Keratinocyte (primary cell): ENCODE data around the gene GM2A. TPM values are rescaled to one million over a fixed set of nuclear protein-coding genes. Genes with fewer than 3 reads are reported as not detected.

Experiments
- DNase-seq: peaks from one replicate; pipeline ENCODE4 v3.0.0-alpha.2; 2011; ENCODE audit warnings: low read depth, missing footprints, low spot score
- FAIRE-seq: peaks from 2 replicates; lab custom pipeline; 2011; peaks lifted over from hg19 to GRCh38; lab: Jason Lieb, UNC
- H2AFZ ChIP-seq: 2 replicates; pipeline ENCODE4 v1.6.0; 2012; ENCODE audit warnings: low read length, control low read depth, inconsistent platforms; ENCODE audit not compliant: control insufficient read depth
- H3K27ac ChIP-seq: 2 replicates; pipeline ENCODE4 v1.5.1; 2011; ENCODE audit warnings: low read length; ENCODE audit not compliant: control insufficient read depth, insufficient read depth
- H3K27me3 ChIP-seq: 3 replicates; pipeline ENCODE4 v1.6.0; 2011; ENCODE audit warnings: low read length; ENCODE audit not compliant: control insufficient read depth, insufficient read depth; ENCODE audit errors: extremely low read depth
- H3K36me3 ChIP-seq, 2 experiments: 2 replicates in 1 of 2; 3 replicates in 1 of 2; pipeline ENCODE4 v1.5.1; 2011; ENCODE audit warnings: low read length in 2 of 2, mild to moderate bottlenecking in 1 of 2; ENCODE audit not compliant: control insufficient read depth in 2 of 2, insufficient read depth in 2 of 2; ENCODE audit errors: extremely low read depth in 1 of 2
- H3K4me1 ChIP-seq: 3 replicates; pipeline ENCODE4 v1.5.1; 2011; ENCODE audit warnings: low read length; ENCODE audit not compliant: control insufficient read depth, insufficient read depth; ENCODE audit errors: extremely low read depth
- H3K4me2 ChIP-seq: 3 replicates; pipeline ENCODE4 v1.6.0; 2011; ENCODE audit warnings: low read depth, low read length; ENCODE audit not compliant: control insufficient read depth, insufficient read depth; ENCODE audit errors: extremely low read depth
- H3K4me3 ChIP-seq, 3 experiments: fragments of 200-600 bp in 1 of 3; sonication (generic) in 1 of 3; 2 replicates in 2 of 3; 3 replicates in 1 of 3; pipeline ENCODE4 v1.5.1; 2011 to 2016; ENCODE audit warnings: low read length in 3 of 3, mild to moderate bottlenecking in 3 of 3, control low read depth in 2 of 3, inconsistent platforms in 1 of 3, low read depth in 1 of 3, mixed read lengths in 1 of 3, mixed run types in 1 of 3, moderate library complexity in 1 of 3; ENCODE audit not compliant: control insufficient read depth in 2 of 3, insufficient read depth in 2 of 3; ENCODE audit errors: extremely low read depth in 1 of 3
- H3K79me2 ChIP-seq: 2 replicates; pipeline ENCODE4 v1.6.0; 2012; ENCODE audit warnings: low read length; ENCODE audit not compliant: control insufficient read depth, insufficient read depth
- H3K9ac ChIP-seq: 3 replicates; pipeline ENCODE4 v1.6.0; 2011; ENCODE audit warnings: low read length; ENCODE audit not compliant: control insufficient read depth, insufficient read depth; ENCODE audit errors: extremely low read depth
- H3K9me1 ChIP-seq: 3 replicates; pipeline ENCODE4 v1.6.0; 2011; ENCODE audit warnings: low read length; ENCODE audit not compliant: control insufficient read depth, insufficient read depth; ENCODE audit errors: extremely low read depth
- H3K9me3 ChIP-seq: 2 replicates; pipeline ENCODE4 v1.5.1; 2012; ENCODE audit warnings: low read depth, low read length; ENCODE audit not compliant: control insufficient read depth
- H4K20me1 ChIP-seq: 3 replicates; pipeline ENCODE4 v1.6.0; 2011; ENCODE audit warnings: low read length; ENCODE audit not compliant: control insufficient read depth, insufficient read depth; ENCODE audit errors: extremely low read depth
- CTCF ChIP-seq, 3 experiments: IDR thresholded peaks in 1 of 3; conservative IDR thresholded peaks in 1 of 3; optimal IDR thresholded peaks in 1 of 3; 2 replicates in 2 of 3; 3 replicates in 1 of 3; pipeline versions ENCODE3 to v1.5.1; 2011; ENCODE audit warnings: low read length in 3 of 3, mild to moderate bottlenecking in 3 of 3, moderate library complexity in 2 of 3, control low read depth in 1 of 3, inconsistent platforms in 1 of 3; ENCODE audit not compliant: insufficient read depth in 2 of 3; ENCODE audit errors: extremely low read depth in 1 of 3
- EZH2 ChIP-seq: IDR thresholded peaks from one replicate; pipeline ENCODE4 v1.6.1; 2012; ENCODE audit warnings: inconsistent platforms, mild to moderate bottlenecking, low read length, moderate library complexity
- dilution Hi-C: fragments of 300-500 bp; cut with MboI; formaldehyde crosslinking; loops from one replicate; pipeline ENCODE4 v1.7.0; 2020; ENCODE audit warnings: low sequenced_read_pairs; ENCODE audit not compliant: extremely low pct_ligation_motif_present
- polyA plus RNA-seq, 5 experiments: library from polyadenylated mRNA; depleted of rRNA in 3 of 5; stranded (reverse) in 3 of 5; stranded (forward) in 1 of 5; unstranded in 1 of 5; fragments of >200 nt; gene quantifications; 1 replicate in 1 of 5; 2 replicates in 3 of 5; 3 replicates in 1 of 5; pipeline versions ENCODE4 v1.2.1 to v1.2.3, GENCODE V29; 2011 to 2012; ENCODE audit warnings: missing spikeins in 2 of 5, low read depth in 1 of 5, low replicate concordance in 1 of 5

Gene GM2A
- polyA plus RNA-seq, 1 donor (not counting 4 experiments of a cell fraction or from before 2014, with no cell fraction given), result 117 TPM

- no peak for FAIRE-seq
- Histone ChIP-seq H3K36me3 (no peaks in the 10 kb centered on the region), H3K4me1 (no peaks in the 10 kb centered on the region), H3K9ac (no peak overlapping the region), H3K9me1 (no peaks in the 10 kb centered on the region), H3K4me2 (no peak overlapping the region), H2AFZ (no peak overlapping the region), H3K4me3 (no peak overlapping the region), H3K27ac (no peak overlapping the region), H4K20me1 (no peaks in the 10 kb centered on the region), H3K9me3 (no peaks in the 10 kb centered on the region), H3K27me3 (no peaks in the 10 kb centered on the region), H3K79me2 (no peaks in the 10 kb centered on the region)
- dilution Hi-C loops, result no loop called here
- no peak for DNase-seq
- no peak for TF ChIP-seq EZH2
- no peak for TF ChIP-seq CTCF (optimal IDR thresholded peaks at IDR 0.05 in 1 of 3, IDR thresholded peaks at IDR 0.05 in 1 of 3, conservative IDR thresholded peaks at IDR 0.05 in 1 of 3; ENCODE audit: extremely low read depth in 1 of 3, insufficient read depth in 2 of 3, low read length in 3 of 3)
Measured at GRCh38 chr5:151231359-151231758, 21.6 kb upstream of the GM2A start.

- dilution Hi-C loops, result no loop called here
- Histone ChIP-seq H3K9me1 (no peaks in the 10 kb centered on the region), H3K4me3 (no peak overlapping the region), H3K27ac (no peak overlapping the region), H3K9me3 (no peaks in the 10 kb centered on the region), H3K27me3 (peaks cover 9% of the 10 kb centered on the region), H3K4me2 (no peak overlapping the region), H3K36me3 (no peaks in the 10 kb centered on the region), H4K20me1 (no peaks in the 10 kb centered on the region), H3K79me2 (no peaks in the 10 kb centered on the region), H2AFZ (no peak overlapping the region), H3K4me1 (no peaks in the 10 kb centered on the region), H3K9ac (no peak overlapping the region)
- TF ChIP-seq EZH2, result no peak
- TF ChIP-seq CTCF (optimal IDR thresholded peaks at IDR 0.05 in 1 of 3, IDR thresholded peaks at IDR 0.05 in 1 of 3, conservative IDR thresholded peaks at IDR 0.05 in 1 of 3; ENCODE audit: extremely low read depth in 1 of 3, insufficient read depth in 2 of 3, low read length in 3 of 3), result no peak
- FAIRE-seq, result no peak
- DNase-seq, result no peak
Measured at GRCh38 chr5:151233616-151234085, 19.3 kb upstream of the GM2A start.
